ENCODE data around the gene TCF25.

DNA sequence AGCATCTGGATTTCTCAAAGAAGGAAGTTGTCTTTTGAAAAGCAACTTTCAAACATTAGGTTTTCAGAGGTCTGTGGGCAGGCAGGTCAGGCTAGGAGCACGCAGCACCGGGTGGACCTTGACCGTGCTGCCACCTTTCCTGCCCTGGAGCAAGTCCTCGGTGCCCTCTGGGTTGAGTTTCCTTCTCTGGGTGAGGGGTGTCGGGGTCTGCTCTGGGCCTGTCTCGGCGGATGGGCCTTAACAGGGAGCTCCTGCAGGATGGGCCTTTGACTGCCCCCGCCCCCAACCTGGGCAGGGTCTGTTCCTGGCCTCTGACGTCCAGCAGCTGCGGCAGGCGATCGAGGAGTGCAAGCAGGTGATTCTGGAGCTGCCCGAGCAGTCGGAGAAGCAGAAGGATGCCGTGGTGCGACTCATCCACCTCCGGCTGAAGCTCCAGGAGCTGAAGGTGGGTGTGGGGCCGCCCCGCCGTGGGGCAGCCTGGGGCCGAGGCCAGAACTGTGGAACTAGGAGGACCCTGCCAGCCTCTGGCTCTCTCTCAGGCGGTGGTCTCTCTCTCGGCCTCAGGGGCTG is 83.9 kb downstream of the TCF25 start:
- TF ChIP-seq EZH2phosphoT487 (IDR thresholded peaks at IDR 0.05; ENCODE audit: low read depth, severe bottlenecking, unreplicated experiment) (no peak), CTCF (IDR thresholded peaks at IDR 0.05; ENCODE audit: poor library complexity) (no peak)

All from hepatocyte (in vitro differentiated cells).